ENCODE measurements around the gene SRPK3.
"Not testable (repeated sequence)": the region's sequence is repeated elsewhere in the genome, so short reads cannot be mapped to it uniquely, and the experiment has no call there.

Gene SRPK3

GRCh38 chrX:153746359-153746758 lies 34.5 kb upstream of the SRPK3 start:
- DNase-seq = no peak

DNA sequence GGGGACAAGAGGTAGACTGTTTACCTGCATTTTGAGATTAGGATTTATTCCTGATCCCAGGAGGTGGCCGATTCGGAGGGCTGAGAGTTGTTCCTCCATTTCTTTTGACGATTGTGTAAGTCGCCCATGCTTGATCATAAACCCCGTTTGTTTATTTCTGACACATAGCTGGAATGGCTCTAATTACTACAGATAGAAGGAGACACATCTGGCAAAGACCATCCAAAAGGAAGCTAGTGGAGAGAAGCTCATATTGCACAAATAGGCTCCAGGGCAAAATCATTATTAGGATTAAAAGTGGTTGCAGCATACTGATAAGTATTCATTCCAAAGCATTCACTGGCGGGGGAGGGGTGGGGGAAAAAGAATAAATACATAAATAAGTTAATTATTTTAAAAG lies 33.9 kb upstream of the SRPK3 start:
- not testable (repeated sequence) for DNase-seq

DNA sequence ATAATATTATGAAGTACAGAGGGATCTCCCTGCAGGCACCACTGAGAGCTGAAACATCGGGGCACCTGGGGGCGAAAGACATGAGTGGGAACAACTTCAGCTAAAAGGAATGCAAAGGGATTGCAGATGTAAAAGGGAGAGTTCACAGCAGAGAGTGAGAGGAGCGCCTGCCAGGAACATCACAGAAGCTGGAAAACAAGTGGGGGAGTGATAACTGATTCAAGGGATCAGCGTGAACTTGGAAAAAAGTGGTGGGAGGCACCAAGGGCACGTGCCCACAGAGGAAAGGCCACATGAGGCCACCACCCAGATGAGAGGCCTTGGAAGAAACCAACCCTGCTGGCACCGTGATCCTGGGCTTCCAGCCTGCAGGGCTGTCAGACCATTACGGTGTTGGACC lies 31.8 kb upstream of the SRPK3 start:
- not testable (repeated sequence) for DNase-seq

DNA sequence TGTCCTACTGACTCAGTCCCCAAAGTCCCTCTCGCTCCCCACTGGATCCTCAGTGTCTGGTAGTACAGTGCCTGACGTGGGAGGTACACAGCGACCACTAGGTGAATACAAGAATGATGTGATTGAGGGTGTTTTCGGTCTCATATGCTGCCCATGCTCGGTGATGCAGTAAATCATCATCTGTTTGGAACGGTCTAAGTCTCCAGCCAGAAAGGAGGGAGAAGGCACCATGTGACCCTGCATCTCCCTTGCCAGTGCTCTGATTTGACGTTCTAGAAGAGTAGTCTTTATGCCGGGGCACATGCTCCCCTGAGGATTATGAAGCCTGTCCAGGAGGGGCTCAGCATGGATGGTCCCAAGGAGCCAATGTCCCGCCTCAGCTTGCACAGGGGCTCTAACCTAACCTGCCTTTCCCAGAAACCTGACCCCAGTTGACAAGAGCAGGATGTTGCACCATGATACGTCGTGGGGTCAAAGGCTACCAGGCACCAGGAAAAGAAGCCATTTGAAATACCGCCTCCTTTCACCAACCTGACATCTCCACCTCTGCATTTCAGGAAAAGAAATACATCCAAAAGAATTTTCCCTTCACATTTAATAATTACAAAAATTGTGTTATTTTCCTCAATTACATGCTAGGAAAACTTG lies 30.6 kb upstream of the SRPK3 start:
- no peak for DNase-seq

DNA sequence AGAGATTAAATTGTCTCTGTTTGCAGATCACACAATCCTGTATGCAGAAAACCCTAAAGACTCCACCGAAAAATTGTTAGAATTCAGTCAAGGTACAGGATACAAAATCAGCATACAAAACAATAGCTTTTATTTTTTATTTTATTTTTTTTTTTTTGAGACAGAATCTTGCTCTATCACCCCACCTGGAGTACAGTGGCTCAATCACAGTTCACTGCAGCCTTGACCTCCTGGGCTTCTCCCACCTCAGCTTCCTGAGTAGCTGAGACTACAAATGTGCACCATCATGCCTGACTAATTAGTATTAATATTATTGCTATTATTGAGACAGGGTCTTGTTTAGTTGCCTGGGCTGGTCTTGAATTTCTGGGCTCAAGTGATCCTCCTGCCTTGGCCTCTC lies 25.7 kb upstream of the SRPK3 start:
- no peak for DNase-seq

GRCh38 chrX:153761863-153762262 lies 19.0 kb upstream of the SRPK3 start:
- no peak for DNase-seq

DNA sequence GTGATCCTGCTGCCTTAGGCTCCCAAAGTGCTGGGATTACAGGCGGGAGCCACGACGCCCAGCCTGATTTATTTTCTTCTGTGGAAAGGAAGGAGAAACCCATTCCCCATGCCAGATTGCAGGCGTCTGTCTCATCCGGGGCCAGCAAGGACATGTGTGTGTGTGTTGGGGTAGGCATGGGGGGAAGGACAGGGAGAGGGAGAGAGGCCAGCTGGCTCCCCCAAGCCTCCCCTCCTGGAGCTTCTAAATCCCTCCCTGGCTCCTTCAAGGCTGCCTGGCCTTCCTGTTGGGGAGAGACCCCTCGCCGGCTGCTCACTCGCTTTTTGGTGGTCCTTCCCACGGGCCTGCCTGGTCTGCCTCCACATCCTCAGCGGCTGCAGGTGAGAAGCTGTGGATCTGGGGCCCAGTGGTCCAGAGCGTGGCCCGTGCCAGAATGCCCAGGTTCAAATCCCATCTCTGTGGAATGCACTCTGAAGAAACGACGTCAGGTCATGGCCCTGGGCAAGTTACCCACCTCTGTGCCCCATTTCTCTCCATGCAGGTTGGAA lies 18.1 kb upstream of the SRPK3 start:
- DNase-seq = no peak

GRCh38 chrX:153763298-153763932 lies 17.4 kb upstream of the SRPK3 start:
- no peak for DNase-seq

GRCh38 chrX:153763989-153764755 lies 16.7 kb upstream of the SRPK3 start, which contains the start of gene PLXNB3:
PLXNB3 (plus strand) TSS chrX:153764249; CDS start chrX:153765536, 1,287 bp downstream.
- peak; percentile 78 to 82 for DNase-seq

DNA sequence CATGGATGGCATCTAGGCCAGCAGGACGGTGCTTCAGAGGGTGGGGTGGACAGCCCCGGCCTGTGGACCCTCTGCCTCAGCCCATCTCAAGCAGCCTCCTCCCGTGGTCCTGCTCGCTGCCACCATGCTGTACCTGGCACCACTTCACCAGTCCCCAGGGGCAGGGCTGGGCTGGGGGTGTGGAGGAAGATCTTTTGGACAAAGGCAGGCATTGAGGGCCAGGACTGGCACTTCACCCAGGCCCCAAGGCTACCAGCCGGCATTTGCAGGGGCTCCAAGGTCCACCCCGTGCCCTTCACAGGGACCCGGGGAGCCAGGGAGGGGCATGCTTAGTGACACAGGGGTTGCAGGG lies 16.1 kb upstream of the SRPK3 start:
- no peak for DNase-seq

GRCh38 chrX:153765138-153766079 lies 15.4 kb upstream of the SRPK3 start:
- DNase-seq = no peak

- DNase-seq = peak; percentile 41
Observed at GRCh38 chrX:153766098-153766817, 14.6 kb upstream of the SRPK3 start.

- no peak for DNase-seq
Observed at GRCh38 chrX:153766871-153767673, 13.8 kb upstream of the SRPK3 start.

- no peak for DNase-seq
Observed at GRCh38 chrX:153767674-153768055, 13.2 kb upstream of the SRPK3 start.

DNA sequence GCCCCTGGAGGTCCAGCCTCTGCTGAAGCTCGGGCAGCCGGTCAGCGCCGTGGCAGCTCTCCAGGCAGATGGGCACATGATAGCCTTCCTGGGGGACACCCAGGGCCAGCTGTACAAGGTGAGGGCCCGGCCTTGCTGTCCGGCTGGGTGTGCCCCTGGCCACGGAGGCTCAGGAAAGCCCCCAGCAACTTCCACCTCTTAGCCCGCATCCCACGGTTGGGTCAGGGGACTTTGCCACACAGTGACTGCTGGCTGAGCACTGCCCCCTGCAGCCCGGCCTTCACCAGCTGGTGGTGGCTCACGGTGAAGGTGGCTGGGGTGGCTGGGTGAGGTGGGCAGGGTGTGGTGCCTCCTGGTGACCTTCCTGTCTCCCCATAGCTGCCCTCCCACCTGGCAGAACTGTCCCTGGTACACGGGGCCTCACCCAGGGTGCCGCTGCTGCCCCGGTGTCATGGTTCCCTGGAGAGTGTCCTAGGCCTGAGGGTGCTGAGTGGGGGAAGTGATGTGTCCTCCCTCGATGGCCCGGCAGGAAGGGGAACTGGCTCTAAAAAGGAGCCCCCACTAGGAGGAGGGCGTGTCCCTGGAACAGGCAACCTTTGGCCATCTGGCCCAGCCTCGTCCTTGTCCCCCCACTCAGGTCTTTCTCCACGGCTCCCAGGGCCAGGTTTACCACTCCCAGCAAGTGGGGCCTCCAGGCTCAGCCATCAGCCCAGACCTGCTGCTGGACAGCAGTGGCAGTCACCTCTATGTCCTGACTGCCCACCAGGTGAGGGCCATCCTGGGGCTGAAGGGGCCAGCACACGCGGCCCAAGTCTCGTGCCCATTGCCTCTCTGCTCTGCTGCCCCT lies 12.3 kb upstream of the SRPK3 start:
- DNase-seq = no peak

DNA sequence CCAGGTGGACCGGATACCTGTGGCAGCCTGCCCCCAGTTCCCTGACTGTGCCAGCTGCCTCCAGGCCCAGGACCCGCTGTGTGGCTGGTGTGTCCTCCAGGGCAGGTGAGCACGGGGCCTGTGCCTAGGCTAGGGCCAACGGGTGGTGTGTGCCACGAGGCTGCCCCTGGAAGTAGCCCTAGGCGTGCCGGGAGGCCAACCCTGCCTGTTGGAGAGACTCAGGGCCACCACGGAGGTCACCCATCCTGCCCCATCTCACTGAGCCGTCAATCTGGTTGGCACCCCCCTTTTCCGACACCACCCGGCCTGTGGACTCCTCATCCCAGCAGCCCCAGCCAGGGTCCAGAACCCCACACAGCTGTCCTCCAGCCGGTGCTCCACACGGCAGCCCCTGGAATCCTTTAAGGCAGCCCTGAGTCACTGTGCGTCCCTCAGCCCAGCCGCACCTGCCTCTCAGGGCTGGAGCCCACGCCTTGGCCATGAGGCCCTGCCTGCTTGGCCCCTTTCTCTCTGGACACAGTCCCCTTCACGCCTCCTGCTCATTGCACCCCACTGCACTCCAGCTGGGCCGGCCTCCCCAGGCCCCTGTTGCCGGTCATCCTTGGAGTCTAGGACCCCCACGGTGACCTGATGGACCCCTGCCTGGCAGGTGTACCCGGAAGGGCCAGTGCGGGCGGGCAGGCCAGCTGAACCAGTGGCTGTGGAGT lies 11.5 kb upstream of the SRPK3 start:
- no peak for DNase-seq

GRCh38 chrX:153769865-153770600 lies 10.8 kb upstream of the SRPK3 start:
- no peak for DNase-seq

DNA sequence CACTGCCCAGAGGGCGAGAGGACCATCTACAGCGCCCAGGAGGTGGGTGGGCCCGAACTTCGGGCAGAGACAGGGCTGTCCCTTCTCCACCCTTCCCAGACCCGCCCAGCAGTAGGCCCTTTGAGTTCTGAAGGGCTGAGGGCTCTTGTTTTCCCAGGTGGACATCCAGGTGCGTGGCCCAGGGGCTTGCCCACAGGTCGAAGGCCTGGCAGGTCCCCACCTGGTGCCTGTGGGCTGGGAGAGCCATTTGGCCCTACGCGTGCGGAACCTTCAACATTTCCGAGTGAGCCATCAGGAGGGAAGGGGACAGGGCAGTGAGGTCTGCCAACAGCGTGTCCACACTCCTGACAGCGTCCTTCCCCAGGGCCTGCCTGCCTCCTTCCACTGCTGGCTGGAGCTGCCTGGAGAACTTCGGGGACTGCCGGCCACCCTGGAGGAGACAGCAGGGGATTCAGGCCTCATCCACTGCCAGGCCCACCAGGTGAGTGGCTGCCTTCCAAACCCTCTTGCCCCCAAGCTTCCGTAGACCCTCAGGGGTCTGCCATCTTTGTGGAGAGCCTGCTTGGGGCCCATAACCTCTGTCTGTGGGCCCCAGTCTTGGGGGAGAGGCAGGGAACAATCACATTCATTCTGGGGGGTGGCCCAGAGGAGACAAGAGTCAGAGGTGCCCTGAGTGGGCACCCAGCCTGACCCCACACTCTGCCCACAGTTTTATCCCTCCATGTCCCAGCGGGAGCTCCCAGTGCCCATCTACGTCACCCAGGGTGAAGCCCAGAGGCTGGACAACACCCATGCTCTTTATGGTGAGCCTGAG lies 10.0 kb upstream of the SRPK3 start:
- no peak for DNase-seq

All from stimulated activated CD4-positive, alpha-beta T cell treated with anti-CD3 and anti-CD28 coated beads, Interleukin-2, amount 100 ng/mL, for 24 hours (primary cell).